Measurements from ENCODE around the gene DCAF16.

Gene DCAF16

GRCh38 chr4:17781300-17782287, 29.0 kb downstream of the DCAF16 start, which contains the start of gene FAM184B:
Gene FAM184B, minus strand, starts transcription at chr4:17781621. Its CDS starts 322 bp downstream, at chr4:17781299.
- DNase-seq (ENCODE audit: low read depth): no peak
- TF ChIP-seq MAX (IDR thresholded peaks at IDR 0.05; ENCODE audit: low read depth, low read length) (no peak), MYC (IDR thresholded peaks at IDR 0.05; ENCODE audit: low read depth, low read length) (no peak), POLR2A (IDR thresholded peaks at IDR 0.05; ENCODE audit: extremely low read depth, insufficient read length) (no peak), CTCF (IDR thresholded peaks at IDR 0.05; ENCODE audit: low read depth, low read length) (no peak)
- H3K4me3 ChIP-seq (ENCODE audit: low read depth, low read length): no peak within 1 kb of the TSS

DNA sequence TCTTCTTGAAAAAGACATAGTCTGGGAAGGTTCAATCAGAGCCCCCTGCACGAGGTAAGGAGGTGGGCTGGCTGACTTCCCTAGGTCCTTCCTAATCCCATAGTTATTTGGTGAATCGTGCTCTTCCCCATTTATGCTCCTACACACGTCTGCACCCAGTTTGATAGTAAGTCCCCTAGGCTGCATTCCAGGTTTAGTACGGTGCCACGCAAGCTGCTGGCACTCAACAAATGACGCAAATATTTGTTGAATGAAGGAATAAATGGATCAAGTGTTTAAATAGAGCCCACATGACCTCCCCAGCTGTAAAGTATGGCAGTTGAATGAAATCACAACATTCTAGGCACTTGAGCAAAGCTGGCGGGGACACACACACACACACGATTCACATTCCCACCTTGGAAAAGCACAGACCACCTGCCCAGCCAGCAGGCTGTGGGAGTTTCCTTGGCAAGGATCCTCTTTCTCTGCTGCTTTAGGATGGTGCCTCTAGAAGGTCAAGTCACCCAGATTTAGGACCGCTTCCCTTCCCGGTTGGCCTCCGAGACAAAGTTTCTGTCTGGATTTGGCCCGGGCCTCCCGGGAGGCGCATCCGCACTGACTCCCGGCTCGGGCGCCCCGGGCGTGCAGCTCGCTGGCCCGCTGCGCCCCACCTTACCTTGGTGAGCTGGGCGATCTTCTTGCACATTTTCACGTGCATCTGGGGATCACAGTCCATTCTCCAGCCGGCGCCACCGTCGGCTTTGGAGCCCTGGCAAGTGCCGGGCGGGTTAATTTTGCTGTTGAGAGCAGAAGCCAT, 29.9 kb downstream of the DCAF16 start:
- DNase-seq (ENCODE audit: low read depth): no peak
- TF ChIP-seq CTCF (IDR thresholded peaks at IDR 0.05; ENCODE audit: low read depth, low read length): no peak
- no peak for TF ChIP-seq MAX (IDR thresholded peaks at IDR 0.05; ENCODE audit: low read depth, low read length)
- no peak for TF ChIP-seq MYC (IDR thresholded peaks at IDR 0.05; ENCODE audit: low read depth, low read length)
- no peak for TF ChIP-seq POLR2A (IDR thresholded peaks at IDR 0.05; ENCODE audit: extremely low read depth, insufficient read length)
- H3K4me3 ChIP-seq (ENCODE audit: low read depth, low read length): no peak overlapping the region

GRCh38 chr4:17778431-17778830, 32.1 kb downstream of the DCAF16 start:
- no peak overlapping the region for H3K4me3 ChIP-seq (ENCODE audit: low read depth, low read length)
- no peak for TF ChIP-seq MYC (IDR thresholded peaks at IDR 0.05; ENCODE audit: low read depth, low read length)
- TF ChIP-seq POLR2A (IDR thresholded peaks at IDR 0.05; ENCODE audit: extremely low read depth, insufficient read length): no peak
- no peak for TF ChIP-seq CTCF (IDR thresholded peaks at IDR 0.05; ENCODE audit: low read depth, low read length)
- no peak for TF ChIP-seq MAX (IDR thresholded peaks at IDR 0.05; ENCODE audit: low read depth, low read length)

DNA sequence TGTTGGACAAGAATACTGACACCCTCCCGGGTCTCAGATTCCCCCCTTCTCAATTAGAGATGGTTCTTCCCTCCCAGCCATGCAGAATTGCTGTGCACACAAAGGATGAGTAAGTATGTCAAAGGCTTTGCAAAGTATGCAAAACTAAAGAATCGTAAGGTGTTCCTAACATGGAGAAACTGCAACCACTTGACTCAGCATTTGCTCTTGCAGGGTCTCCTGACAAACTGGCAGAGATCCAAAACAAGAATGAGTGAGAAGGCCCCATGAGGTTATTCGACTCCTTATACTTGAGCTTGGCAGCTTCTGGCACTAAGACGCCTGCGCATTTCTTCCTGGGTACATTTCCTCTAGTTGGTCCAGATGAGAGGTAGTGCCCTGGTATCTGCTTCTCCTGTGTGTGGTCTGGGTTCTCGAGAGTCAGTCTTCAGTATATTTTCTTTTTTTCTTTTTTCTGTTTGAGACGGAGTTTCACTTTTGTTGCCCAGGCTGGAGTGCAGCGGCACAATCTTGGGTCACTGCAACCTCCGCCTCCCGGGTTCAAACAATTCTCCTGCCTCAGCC, 37.3 kb downstream of the DCAF16 start:
- no peak overlapping the region for H3K4me3 ChIP-seq (ENCODE audit: low read depth, low read length)
- TF ChIP-seq POLR2A (IDR thresholded peaks at IDR 0.05; ENCODE audit: extremely low read depth, insufficient read length): no peak
- no peak for TF ChIP-seq MYC (IDR thresholded peaks at IDR 0.05; ENCODE audit: low read depth, low read length)
- TF ChIP-seq MAX (IDR thresholded peaks at IDR 0.05; ENCODE audit: low read depth, low read length): no peak
- TF ChIP-seq CTCF (IDR thresholded peaks at IDR 0.05; ENCODE audit: low read depth, low read length): no peak
- no peak for DNase-seq (ENCODE audit: low read depth)

More at GRCh38 chr4:17778431-17778830, 32.1 kb downstream of the DCAF16 start:
- no peak for DNase-seq (ENCODE audit: low read depth)

DNA sequence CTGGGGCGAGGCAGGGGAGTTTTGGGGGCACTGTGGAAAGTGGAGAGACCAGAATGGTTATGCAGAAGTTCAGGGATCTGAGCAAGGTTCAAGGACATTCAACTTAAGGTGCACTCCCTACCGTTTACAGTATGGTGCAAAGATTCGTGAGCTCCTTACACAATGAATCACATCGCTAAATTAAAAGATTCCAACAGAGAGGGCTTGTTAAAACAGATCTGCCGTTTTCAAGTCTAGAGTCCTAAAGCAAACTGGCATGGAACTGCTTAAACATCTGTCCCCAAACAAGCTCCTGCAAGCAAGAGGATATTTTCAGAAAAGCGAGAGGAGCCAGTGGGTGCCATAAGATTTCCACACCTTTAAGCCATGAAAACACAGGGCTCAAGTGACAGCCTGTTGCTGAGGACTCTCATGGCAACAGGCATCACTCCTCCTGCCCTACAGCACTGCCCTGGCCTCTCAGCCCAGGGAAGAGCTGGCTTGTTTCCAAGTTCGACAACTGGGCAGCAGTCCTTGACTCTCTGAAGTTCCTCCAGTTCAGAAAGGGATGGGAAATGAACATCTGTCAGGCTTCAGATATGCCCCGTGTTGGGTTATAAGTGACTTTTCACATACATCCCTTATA, 39.2 kb downstream of the DCAF16 start:
- no peak for DNase-seq (ENCODE audit: low read depth)
- H3K4me3 ChIP-seq (ENCODE audit: low read depth, low read length): no peak overlapping the region
- TF ChIP-seq POLR2A (IDR thresholded peaks at IDR 0.05; ENCODE audit: extremely low read depth, insufficient read length) (no peak), MAX (IDR thresholded peaks at IDR 0.05; ENCODE audit: low read depth, low read length) (no peak), MYC (IDR thresholded peaks at IDR 0.05; ENCODE audit: low read depth, low read length) (no peak), CTCF (IDR thresholded peaks at IDR 0.05; ENCODE audit: low read depth, low read length) (no peak)
